ENCODE measurements around the gene NR2C2AP. TPM values are rescaled to one million over a fixed set of nuclear protein-coding genes. Genes with fewer than 3 reads are reported as not detected.

NR2C2AP gene, protein sequence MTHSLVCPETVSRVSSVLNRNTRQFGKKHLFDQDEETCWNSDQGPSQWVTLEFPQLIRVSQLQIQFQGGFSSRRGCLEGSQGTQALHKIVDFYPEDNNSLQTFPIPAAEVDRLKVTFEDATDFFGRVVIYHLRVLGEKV
- total RNA-seq: 10 to 100 TPM; 46.0 to 47.6 TPM

- Mint-ChIP-seq H3K4me3 (peak within 1 kb of the TSS; percentile 94), H3K36me3 (peaks cover 19% of the 10 kb centered on the region), H3K9me3 (no peaks in the 10 kb centered on the region), H3K27ac (peak within 1 kb of the TSS; percentile 94), H3K27me3 (peaks cover 4% of the 10 kb centered on the region), H3K4me1 (peaks cover 19% of the 10 kb centered on the region)
- DNase-seq: peak; percentile 92
Measured at GRCh38 chr19:19203012-19203856, at the start of gene NR2C2AP. TSS of gene NR2C2AP (minus strand) at chr19:19203414. CDS start at chr19:19203060, 354 bp downstream.

DNA sequence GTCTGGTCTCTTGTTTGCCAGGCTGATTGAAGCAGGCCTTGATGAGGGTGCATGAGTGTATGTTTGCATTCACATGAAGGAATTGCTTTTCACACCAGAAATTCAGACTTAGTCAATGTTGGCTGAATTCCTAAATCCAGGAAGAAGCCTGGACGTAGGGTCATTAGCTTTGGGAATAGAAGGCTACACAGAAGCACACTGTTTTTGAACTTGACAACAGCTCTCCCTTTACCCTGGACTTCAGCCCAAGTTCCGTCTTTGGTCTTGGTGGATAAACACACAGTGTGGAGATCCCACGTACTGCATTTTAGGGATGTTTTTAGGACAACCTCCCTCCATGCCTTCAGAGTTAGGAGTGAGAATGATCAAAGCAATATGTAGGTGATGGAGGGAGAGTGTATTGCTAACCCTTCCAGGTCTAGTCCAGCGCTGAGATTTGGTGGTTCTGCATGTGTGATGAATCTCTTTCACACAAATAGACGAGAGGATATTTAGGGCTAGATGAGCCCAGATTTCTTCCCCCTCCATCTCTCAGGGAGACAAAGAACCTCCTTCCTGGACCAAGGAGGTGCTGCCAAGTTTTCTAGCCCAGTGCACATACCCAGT is 47.1 kb upstream of the NR2C2AP start:
- Mint-ChIP-seq H3K4me1 (no peaks in the 10 kb centered on the region), H3K9me3 (no peaks in the 10 kb centered on the region), H3K27ac (no peak overlapping the region), H3K27me3 (peaks cover 47% of the 10 kb centered on the region), H3K36me3 (no peaks in the 10 kb centered on the region), H3K4me3 (no peak overlapping the region)
- no peak for DNase-seq

GRCh38 chr19:19240476-19240875 is 37.3 kb upstream of the NR2C2AP start:
- peaks cover 8% of the 10 kb centered on the region for H3K9me3 Mint-ChIP-seq
- no peak overlapping the region for H3K4me3 Mint-ChIP-seq
- no peak overlapping the region for H3K27ac Mint-ChIP-seq
- peaks cover 33% of the 10 kb centered on the region for H3K27me3 Mint-ChIP-seq
- no peaks in the 10 kb centered on the region for H3K4me1 Mint-ChIP-seq
- DNase-seq: no peak
- H3K36me3 Mint-ChIP-seq: no peaks in the 10 kb centered on the region

- Mint-ChIP-seq H3K4me3 (no peak overlapping the region), H3K36me3 (no peaks in the 10 kb centered on the region), H3K9me3 (peaks cover 8% of the 10 kb centered on the region), H3K4me1 (no peaks in the 10 kb centered on the region), H3K27me3 (peaks cover 33% of the 10 kb centered on the region), H3K27ac (no peak overlapping the region)
- DNase-seq: no peak
Measured at GRCh38 chr19:19239675-19240074, 36.5 kb upstream of the NR2C2AP start.

DNA sequence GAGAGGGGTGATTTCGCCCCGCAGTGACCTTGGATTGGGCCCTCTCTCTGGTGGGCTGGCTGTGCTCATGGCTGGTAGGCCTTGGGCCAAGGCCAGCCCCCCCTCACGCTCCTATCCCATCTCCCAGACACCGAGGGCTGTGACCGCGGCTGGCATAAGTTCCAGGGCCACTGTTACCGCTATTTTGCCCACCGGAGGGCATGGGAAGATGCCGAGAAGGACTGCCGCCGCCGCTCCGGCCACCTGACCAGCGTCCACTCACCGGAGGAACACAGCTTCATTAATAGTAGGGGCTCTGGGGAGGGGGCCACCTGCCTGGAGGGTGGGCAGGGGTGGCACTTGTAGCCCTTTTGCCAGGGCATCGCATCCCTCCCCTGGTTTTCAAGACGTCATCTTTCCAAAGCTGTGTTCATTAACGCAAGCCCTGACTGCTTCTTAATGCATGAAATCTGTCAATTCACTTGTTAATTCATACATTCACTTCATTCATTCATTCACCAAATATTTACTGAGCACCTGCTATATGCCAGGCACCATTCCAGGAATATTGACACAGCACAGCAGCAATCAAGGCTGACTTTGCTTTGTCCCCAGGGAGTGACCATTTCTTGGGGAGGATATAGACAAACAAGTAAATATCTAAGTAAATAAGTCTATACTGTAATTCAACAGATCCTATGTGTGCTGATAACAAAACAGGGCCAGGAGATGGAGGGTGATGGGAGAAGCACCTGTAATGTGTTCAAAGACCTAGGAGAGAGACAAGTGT is 35.1 kb upstream of the NR2C2AP start:
- DNase-seq: no peak
- H3K27me3 Mint-ChIP-seq: peaks cover 33% of the 10 kb centered on the region
- no peaks in the 10 kb centered on the region for H3K4me1 Mint-ChIP-seq
- no peak overlapping the region for H3K4me3 Mint-ChIP-seq
- H3K36me3 Mint-ChIP-seq: no peaks in the 10 kb centered on the region
- H3K9me3 Mint-ChIP-seq: peaks cover 13% of the 10 kb centered on the region
- no peak overlapping the region for H3K27ac Mint-ChIP-seq

DNA sequence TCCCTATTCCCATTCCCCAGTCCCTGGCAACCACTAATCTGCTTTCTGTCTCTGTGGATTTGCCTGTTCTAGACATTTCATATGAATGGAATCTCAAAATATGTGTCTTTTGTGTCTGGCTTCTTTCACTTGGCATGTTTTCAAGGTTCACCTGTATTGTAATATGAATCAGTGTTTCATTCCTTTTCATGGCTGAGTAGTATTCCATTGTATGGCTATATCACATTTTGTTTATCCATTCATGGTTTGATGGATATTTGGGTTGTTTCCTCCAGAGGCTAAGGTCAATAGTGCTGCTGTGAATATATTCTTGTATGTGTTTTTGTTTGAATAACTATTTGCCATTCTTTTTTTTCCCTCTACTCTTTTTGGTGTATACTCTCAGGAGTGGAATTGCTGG is 33.0 kb upstream of the NR2C2AP start:
- Mint-ChIP-seq H3K27me3 (peaks cover 33% of the 10 kb centered on the region), H3K9me3 (peaks cover 13% of the 10 kb centered on the region), H3K4me3 (no peak overlapping the region), H3K4me1 (no peaks in the 10 kb centered on the region), H3K27ac (no peak overlapping the region), H3K36me3 (no peaks in the 10 kb centered on the region)
- DNase-seq: no peak

GRCh38 chr19:19234220-19234816 is 31.1 kb upstream of the NR2C2AP start:
- peaks cover 17% of the 10 kb centered on the region for H3K27me3 Mint-ChIP-seq
- peaks cover 13% of the 10 kb centered on the region for H3K9me3 Mint-ChIP-seq
- no peaks in the 10 kb centered on the region for H3K4me1 Mint-ChIP-seq
- DNase-seq: no peak
- no peak overlapping the region for H3K27ac Mint-ChIP-seq
- H3K4me3 Mint-ChIP-seq: no peak overlapping the region
- no peaks in the 10 kb centered on the region for H3K36me3 Mint-ChIP-seq

GRCh38 chr19:19232261-19232721 is 29.1 kb upstream of the NR2C2AP start:
- H3K4me3 Mint-ChIP-seq: no peak overlapping the region
- no peaks in the 10 kb centered on the region for H3K4me1 Mint-ChIP-seq
- peaks cover 13% of the 10 kb centered on the region for H3K9me3 Mint-ChIP-seq
- H3K27me3 Mint-ChIP-seq: peaks cover 19% of the 10 kb centered on the region
- H3K27ac Mint-ChIP-seq: no peak overlapping the region
- no peaks in the 10 kb centered on the region for H3K36me3 Mint-ChIP-seq
- no peak for DNase-seq

DNA sequence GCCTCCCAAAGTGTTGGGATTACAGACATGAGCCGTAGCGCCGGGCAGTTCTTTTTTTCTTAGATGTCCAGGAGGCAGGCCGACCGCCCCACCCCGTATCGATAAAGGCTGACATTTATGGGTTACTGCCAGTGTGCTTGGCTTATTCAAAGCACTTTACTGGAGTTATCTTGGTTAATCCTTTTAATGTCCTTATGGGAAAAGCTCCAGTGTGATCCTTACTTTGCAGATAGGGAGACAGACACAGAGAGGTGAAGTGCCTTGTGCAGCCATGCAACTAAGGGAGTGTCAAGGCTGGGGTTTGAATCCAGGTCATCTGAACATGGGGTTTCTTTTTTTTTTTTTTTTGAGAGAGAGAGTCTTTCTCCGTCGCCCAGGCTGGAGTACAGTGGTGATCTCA is 27.8 kb upstream of the NR2C2AP start:
- DNase-seq: no peak
- Mint-ChIP-seq H3K4me3 (no peak overlapping the region), H3K27me3 (peaks cover 20% of the 10 kb centered on the region), H3K4me1 (no peaks in the 10 kb centered on the region), H3K9me3 (peaks cover 8% of the 10 kb centered on the region), H3K27ac (no peak overlapping the region), H3K36me3 (no peaks in the 10 kb centered on the region)

DNA sequence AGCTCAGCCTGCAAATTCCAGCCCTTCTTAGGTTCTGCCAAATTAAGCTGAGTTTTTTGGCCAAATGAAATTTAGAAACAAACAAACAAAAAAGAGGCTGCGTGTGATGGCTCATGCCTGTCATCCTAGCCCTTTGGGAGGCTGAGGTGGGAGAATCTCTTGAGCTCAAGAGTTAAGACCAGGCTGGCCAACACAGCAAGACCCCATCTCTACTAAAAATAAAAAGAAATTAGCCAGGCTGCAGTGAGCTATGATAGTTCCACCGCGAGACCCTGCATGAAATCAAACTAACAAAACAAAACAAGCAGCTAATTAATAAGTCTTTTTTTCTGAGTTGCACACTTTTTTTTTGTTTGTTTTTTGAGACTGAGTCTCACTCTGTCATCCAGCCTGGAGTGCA is 26.5 kb upstream of the NR2C2AP start:
- Mint-ChIP-seq H3K9me3 (peaks cover 5% of the 10 kb centered on the region), H3K4me3 (no peak overlapping the region), H3K36me3 (no peaks in the 10 kb centered on the region), H3K4me1 (peaks cover 1% of the 10 kb centered on the region), H3K27ac (no peak overlapping the region), H3K27me3 (peaks cover 21% of the 10 kb centered on the region)
- DNase-seq: no peak

- H3K27me3 Mint-ChIP-seq: peaks cover 38% of the 10 kb centered on the region
- H3K9me3 Mint-ChIP-seq: no peaks in the 10 kb centered on the region
- no peak overlapping the region for H3K4me3 Mint-ChIP-seq
- no peak overlapping the region for H3K27ac Mint-ChIP-seq
- no peak for DNase-seq
- H3K4me1 Mint-ChIP-seq: peaks cover 1% of the 10 kb centered on the region
- H3K36me3 Mint-ChIP-seq: no peaks in the 10 kb centered on the region
Measured at GRCh38 chr19:19227217-19227616, 24.0 kb upstream of the NR2C2AP start.

DNA sequence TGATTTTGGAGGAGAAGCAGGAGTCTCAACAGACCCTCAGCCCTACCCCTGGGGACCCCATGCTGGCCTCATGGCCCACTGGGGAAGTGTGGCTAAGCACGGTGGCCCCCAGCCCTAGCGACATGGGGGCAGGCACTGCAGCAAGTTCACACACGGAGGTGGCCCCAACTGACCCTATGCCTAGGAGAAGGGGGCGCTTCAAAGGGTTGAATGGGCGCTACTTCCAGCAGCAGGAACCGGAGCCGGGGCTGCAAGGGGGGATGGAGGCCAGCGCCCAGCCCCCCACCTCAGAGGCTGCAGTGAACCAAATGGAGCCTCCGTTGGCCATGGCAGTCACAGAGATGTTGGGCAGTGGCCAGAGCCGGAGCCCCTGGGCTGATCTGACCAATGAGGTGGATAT is 23.4 kb upstream of the NR2C2AP start:
- H3K4me3 Mint-ChIP-seq: no peak overlapping the region

GRCh38 chr19:19226204-19226603 is 23.0 kb upstream of the NR2C2AP start:
- H3K27me3 Mint-ChIP-seq: peaks cover 38% of the 10 kb centered on the region
- no peak overlapping the region for H3K27ac Mint-ChIP-seq
- H3K36me3 Mint-ChIP-seq: no peaks in the 10 kb centered on the region
- peaks cover 1% of the 10 kb centered on the region for H3K4me1 Mint-ChIP-seq
- H3K9me3 Mint-ChIP-seq: no peaks in the 10 kb centered on the region
- DNase-seq: no peak
- no peak overlapping the region for H3K4me3 Mint-ChIP-seq

More for the DNA sequence above, 23.4 kb upstream of the NR2C2AP start:
- Mint-ChIP-seq H3K4me1 (peaks cover 1% of the 10 kb centered on the region), H3K9me3 (no peaks in the 10 kb centered on the region), H3K27me3 (peaks cover 38% of the 10 kb centered on the region), H3K27ac (no peak overlapping the region), H3K36me3 (no peaks in the 10 kb centered on the region)
- DNase-seq: no peak

GRCh38 chr19:19224852-19225494 is 21.8 kb upstream of the NR2C2AP start:
- no peaks in the 10 kb centered on the region for H3K9me3 Mint-ChIP-seq
- DNase-seq: peak; percentile 83
- H3K27me3 Mint-ChIP-seq: peaks cover 38% of the 10 kb centered on the region
- no peak overlapping the region for H3K27ac Mint-ChIP-seq
- no peaks in the 10 kb centered on the region for H3K36me3 Mint-ChIP-seq
- H3K4me1 Mint-ChIP-seq: peaks cover 1% of the 10 kb centered on the region
- H3K4me3 Mint-ChIP-seq: peak overlapping the region; percentile 68

Measured in activated naive CD8-positive, alpha-beta T cell treated with anti-CD3 and anti-CD28 coated beads for 36 hours (primary cell).